NK-92 treated with Interleukin-12 subunit alpha and Interleukin-12 subunit beta, amount 100 ng/mL, for 24 hours (cell line): ENCODE measurements around the gene CLCF1.

Experiments used
- DNase-seq: peaks from one replicate; lab custom pipeline; 2025; lab: John Stamatoyannopoulos, UW

CLCF1 gene

DNA sequence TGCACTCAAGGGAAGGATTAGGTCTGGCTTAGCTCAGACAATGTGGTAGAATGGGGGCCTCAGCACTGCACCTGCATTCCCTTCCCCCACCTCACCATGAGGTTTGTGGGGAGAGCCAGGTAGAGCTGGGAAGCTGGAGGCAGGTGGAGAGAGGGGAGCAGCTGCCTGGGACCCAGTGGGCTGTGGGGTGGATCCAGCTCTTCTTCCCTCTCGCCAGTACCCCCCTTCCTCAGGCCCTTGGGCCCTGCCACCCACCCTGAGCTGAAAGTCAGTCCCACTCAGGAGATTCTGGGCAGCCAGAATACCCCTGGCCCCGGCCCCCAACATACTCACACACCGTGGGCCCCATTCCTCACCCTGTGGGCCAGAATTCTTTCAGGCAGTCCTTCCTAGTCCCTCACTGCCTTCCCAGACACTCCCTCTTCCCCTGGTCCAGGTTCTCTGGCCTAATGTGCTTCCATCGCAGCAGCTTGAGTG lies 17.0 kb downstream of the CLCF1 start:
- DNase-seq = no peak

DNA sequence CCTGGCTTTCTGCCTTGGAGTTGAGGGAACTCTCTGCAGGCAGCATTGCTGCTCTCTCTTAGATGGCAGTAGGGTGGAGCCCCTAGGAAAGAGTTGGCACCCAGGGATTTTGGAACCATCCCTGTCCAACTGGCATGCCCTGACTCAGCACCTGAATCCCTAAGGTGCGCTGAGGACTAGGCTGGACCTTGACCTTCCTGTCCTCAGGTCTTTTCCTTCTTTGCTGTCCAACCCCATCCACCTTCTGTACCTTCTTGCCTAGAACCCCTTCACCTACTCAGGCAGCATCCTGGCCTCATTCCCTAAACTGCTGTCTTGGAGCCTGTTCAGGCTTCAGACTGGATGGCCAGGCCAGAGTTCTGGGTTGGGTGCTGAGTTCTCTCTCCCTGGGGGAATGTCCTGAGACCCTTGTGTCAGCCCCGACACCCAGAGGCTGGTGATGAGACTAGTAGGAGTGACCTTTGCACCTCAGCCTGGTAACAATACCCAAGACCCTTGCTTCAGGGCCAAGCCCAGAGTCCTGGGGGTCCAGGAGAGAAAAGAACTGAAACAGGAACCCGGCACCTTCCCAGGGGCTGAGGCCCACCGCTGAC lies 17.5 kb downstream of the CLCF1 start:
- no peak for DNase-seq

DNA sequence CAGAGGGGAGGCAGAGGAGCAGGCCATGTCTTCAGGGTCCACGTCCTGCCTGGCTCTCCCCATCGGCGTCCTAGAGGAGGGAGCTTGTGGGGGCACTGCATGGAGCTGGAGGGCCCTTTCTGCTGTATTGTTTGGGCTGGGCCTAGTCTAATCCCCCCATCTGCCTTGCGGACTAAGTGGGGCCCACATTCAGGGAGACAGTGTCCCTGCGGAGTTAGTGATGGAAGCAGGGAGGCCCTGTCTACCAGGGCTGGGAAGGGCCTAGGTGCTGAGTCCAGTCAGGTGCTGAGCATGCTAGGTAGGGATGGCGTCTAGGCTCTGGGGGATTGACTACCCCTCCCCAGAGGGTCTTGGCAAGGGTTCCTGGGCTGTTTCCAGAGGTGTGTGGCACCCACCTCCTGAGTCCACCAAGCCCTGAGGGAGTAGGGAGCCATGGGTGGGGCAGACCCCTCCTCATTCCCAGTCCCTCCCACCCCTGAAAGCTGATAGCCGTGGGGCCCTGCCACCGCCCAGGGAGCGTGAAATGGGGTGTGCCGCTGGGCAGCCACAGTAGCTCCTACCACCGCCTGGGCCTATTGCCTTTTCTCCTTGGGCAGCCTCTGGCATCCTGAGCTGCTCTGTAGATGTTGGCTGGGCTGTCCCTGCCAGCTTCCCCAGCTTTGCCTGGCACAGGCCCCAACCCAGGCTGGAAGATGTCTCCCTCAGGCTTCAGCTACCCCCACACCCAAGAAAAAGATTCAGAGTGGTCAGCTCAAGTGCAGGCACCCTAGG lies 18.2 kb downstream of the CLCF1 start:
- no peak for DNase-seq

DNA sequence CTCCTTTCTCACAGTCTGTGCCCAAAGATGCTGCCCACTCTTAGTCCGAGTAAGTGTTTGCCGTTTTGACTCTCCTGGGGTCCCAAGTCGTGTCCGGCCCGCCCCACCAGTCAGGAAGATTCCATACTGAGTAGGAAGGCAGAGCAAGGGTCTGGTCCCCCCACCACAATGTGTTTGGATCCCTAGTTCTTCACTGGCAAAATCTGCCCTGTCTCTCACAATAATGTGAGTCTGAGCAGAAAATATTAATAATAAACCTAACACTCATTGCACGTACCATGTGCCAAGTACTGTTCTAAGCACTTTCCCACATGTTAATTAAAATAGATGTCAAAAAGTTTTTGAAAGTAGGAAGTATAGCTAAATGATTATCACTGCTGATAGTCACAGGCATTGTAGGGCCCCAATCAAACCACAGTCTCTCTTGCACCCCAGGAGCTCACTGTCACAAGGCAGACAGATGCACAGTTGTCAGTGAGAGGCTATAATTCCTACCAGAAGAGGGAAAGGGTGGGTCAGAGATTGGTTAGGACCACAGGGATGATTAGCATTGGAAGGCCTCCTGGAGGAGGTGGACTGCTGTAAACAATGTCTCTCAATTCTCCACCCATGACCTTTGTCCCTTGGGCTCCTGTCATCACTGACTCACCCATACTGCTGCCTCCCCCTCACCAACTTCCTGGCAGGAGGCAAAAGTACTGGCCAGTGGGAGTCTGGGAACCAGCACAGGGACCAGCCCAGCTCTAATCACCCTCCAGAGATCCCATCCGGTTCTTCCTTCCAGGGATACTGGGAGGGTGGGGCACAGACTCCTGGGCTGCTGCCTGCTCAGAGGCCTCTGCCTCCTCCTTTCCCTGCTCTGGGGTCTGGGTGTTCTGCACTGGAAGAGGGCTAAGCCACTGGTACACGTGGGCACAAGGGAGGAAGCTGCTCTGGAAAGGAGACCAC lies 19.0 kb downstream of the CLCF1 start:
- DNase-seq = no peak

DNA sequence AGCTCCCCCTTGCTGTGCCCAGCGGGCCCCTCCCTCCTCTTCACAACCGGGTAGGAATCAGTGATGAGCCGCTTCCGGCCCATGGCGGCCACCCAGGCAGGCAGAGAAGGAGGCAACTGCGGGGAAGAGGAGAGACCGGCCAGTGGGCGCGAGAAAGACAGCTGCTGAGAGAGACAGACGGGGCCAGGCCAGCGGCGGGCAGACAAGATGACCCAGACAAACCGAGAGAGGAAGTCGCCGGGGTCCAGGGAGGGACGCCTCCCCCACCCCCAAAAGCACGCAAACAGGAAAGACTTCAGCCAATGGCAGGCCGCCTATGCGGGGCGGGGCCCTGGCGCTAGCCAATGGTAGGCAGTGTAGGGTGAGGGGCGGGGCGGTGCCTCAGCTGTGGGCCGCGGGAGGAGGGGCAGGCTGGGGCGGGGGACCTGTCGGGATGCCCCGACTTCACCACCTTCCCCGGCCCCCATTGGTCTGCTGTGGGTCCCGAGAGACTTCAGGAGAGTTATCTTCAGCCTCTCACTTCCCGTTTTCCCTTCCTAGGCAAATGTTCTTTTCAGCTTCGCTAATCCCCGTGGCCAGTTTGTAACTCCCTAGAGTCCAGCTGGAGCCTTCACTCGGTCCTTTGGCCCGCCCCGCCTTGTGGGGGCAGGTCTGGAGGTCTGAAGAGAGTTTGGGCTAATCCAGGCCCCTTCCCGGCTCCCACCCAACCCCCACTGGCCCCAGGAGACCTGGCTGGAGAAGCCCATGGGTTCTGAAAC lies 19.9 kb downstream of the CLCF1 start, which contains the start of gene POLD4:
POLD4 (minus strand) TSS at position 230 of the 758 bp plus-strand sequence; CDS start at position 83, 147 bp downstream.
- DNase-seq = peak; percentile 94

DNA sequence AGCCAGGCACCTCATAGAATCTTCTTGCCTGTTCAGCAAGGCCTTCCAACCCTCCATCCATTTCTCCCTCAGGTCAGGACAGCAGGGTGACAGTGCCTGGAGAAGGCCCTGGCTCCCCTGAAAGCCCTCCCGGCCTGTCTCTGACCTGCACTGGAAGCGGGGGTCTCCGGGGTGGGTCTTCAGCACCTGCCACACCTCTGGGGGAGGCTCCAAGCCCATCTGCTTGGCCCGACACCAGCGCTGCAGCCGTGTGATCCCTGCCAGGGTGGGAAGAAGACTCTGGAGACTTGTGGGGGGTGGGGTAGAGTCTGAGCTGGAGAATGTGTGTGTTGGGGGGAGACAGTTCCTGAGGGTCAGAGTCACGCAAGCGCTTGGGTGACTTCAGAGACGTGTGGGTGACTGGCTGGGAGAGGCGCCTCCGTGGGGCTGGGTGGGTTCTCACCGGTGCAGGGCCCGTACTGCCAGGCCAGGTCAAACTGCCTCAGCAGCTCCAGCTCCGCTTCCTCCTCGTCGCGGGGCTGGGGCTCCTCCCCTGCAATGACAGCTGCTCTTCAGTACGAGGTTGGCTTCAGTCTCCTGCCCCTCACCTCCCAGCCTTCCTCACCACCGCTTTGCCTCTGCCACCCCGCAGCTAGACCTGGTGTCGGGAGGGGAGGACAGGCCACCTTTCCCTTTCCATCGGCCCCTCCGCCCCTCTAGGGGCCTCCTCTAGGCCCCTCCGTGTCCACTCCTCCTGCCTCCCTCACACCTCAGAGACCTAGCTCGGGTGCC lies 20.7 kb downstream of the CLCF1 start:
- DNase-seq = no peak

DNA sequence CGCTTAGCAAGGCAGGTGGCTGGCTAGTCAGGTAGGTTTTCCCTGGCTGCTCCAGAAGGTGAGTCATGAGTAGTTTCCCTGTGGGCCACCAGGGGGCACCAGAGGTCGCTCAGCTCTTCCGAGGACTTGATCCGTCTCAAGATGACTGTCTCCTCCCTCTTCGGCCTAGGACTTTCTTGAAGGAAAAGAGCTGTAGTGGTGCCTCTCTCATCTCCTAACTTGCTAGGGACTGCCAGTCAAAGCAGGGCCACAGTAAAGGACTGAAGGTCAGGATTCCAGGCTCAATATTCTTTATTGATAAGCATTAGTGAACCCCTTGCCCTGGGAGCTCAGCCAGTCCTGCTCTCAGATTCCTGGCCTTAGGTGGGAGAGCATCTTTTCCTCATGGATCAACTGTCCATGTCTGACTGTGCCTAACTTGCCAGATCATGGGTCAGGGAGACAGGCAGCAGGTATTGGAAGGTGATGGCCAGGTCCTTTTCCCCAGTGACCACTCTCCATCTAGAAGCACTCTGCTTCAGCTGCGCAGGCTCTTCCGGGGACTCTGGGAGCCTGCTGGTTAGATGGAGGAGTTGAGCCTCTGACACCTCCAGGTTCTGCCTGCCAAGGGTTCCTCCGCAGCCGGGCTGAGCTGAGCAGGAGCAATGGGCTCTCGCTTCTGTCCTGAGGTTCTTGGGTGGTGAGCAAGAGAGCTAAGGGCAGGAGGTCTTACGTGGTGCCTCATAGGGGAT lies 22.0 kb downstream of the CLCF1 start:
- DNase-seq = no peak

DNA sequence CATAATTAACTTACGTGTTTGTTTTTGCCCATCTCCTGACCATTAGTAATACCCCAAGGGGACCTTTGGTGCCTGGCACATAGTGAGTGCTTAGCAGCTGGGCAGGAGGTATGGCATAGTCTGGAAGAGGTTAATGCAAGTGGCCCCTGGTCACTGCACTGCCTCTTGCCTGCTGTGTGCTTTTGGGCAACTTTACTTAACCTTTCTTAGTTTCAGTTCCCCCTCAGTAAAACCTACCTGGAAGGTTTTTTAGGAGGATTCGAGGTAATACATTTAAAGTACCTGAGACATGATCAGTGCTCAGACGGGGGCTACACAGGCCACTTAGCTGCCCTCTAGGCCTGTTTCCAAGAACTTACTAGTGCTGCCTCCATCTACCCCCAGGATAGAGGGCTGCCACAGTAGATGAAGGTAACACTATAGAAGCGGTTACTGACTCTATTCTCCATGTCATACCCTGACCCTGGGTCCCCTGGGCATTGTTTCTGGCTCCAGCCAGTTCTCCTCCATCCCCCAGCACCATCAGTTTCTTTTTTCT lies 23.4 kb downstream of the CLCF1 start:
- no peak for DNase-seq

DNA sequence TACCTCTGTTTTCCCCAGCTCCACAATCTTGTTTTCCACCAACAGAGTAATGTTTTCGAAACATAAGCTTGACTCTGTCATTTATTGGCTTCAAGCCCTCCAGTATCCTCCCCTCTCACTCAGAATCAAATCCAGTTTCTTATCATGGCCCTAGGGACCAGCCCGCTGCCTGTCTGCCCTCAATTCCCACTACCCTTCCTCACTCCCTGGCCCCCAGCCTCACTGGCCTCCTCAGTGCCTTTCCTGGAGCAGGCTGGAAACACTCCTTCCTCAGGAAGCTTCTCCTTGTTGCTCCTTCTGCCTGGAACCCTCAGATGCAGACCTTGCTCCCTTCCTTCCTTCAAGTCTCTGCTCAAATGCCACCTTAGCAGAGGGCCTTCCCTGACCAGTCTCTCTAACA lies 23.9 kb downstream of the CLCF1 start:
- no peak for DNase-seq

DNA sequence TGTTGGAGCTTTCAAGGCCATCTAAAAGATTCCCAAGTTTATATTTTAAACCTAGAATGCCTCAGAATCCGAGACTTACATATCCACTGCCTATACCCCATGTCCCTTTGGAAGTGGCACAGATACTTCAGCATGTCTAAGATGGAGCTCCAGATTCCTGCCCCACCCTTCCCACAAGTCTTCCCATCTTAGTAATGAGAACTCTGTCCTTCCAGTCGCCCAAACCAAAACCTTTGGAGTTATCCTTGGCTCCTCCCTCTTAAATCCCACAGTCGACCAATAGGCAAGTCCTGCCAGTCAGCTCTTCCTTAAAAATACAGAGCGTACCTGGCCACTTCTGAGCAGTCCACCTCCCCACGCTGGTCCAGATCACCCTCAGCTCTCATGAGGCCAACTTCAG lies 24.4 kb downstream of the CLCF1 start:
- DNase-seq = no peak

DNA sequence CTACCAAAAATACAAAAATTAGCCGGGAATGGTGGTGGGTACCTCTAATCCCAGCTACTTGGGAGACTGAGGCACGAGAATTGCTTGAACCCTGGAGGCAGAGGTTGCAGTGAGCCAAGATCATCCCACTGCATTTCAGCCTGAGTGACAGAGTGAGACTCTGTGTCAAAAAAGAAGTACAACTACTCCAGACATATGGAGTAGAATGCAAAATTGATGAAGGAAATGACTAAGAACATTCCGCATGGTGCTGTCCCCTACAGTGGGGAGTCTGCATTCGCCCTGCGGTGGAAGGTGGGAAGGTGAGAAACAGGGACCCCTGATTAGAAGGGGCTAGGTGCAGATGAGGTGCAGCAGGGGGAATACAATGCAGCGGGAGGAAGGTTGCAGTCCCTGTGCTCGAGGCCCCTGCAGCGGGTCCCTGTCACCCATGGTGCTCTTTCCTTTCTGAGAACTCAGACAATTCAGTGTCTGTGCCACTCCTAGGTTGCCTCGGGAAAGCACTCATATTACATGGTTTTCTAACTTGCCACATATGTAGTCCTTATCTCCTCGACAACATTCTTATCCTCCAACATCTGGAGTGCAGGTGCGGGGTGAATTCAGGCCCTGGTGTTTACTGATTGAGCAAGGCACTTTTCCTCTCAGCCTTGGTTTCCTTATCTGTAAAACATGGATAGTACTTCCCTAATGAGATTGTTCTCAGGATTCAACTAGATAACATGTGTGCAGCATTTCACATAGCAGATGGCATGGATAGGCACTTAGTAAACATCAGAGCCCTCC lies 25.2 kb downstream of the CLCF1 start:
- no peak for DNase-seq

DNA sequence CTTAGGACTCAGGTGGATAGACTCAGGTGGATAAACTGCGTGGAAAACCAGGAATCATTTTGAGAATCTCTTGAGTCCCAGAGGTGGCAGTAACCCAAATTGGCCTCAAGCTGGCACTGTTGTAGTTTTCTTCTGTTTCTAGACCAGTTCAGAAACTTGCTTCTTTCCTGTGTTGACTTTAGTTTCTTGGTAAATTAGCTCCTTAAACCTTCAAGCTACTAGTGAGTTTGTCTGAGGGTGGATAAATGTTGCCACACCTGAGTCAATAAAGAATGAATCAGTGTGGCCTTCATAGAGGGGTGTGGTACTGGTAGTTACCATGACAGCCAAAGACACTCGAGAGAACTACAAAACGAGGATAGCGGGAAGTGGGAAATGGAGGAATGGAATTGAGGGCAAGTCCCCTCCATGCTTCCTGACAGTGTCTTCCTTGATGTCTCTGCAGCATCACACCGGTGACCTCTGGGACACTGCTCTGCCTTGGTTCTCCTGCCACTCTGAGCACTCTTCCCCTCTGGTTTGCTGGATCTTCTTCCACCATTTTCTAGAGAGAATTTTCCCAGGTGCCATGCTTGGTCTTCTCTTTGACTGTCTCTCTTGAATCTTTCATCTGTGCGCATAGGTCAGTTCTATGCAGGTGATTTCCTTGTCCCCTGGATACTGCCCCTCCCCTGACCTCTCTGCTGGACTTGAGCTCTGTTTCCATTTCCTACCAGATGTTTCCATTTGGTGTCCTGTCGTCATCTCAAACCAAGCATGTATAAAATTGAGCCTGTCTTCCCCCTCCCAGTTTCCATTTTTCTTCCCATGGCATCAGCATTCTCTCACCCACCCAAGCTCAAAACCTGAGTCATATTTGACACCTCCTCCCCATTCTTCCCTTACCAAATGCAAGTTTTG lies 27.2 kb downstream of the CLCF1 start:
- DNase-seq = no peak

DNA sequence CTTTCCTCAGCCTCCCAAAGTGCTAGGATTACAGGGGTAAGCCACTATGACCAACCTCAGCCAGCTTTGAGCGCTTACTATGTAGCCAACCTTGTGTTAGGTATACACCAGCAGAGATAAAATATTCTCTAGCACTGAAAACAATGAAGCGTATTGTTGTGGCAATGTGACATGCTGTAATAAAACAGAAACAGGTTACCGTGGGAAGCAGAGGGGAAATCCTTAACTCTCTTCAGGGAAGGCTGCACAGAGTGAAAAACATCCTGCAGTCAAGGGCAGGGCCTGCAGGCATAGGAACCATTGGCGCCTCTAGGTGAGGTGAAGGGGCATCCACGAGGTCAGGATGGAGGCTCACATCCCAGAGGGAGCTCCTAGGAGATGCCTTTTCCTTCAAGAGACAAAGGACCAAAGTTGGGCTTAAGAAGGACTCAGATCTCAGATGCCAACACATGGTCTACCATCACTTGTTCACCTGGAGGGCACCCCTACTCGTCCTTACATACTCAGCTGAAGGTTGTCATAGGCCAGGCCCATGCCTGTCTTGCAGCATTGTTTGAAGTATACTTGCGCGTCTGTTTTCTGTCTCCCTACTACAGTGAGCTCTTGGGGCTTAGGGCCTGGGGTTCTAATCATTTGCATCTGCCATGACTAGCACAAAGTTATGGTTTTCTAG lies 28.0 kb downstream of the CLCF1 start:
- DNase-seq = no peak

DNA sequence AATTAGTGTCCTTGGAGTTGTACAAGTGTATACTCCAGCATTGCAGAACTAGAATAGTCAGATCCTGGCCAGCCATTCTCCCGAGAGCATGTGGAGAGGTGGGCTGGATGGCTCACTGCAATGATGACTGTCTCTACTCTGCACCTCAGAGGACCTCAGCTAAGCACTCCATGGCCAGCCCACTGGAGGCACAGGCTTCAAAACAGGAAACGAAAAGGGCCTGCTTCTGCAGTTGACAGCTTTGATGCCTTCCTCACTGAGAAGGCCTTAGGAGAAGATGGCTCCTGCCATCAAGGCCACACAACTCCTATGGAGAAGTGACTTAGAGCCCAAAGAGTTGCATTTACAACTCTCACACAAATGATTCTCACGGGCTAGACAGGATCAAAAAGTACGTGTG lies 29.1 kb downstream of the CLCF1 start:
- DNase-seq = no peak

DNA sequence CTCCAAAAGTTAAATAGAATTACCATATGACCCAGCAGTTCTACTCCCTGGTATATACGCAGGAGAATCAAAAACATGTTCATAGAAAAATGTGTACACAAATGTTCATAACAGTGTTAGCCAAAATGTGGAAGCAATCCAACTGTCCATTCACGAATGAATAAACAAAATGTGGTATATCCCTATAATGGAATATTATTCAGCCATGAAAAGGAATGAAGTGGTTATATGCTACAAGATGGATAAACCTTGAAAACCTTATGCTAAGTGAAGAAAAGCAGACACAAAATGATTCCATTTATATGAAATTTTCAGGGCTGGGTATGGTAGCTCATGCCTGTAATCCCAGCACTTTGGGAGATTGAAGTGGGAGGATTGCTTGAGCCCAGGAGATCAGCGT lies 36.1 kb downstream of the CLCF1 start:
- no peak for DNase-seq

DNA sequence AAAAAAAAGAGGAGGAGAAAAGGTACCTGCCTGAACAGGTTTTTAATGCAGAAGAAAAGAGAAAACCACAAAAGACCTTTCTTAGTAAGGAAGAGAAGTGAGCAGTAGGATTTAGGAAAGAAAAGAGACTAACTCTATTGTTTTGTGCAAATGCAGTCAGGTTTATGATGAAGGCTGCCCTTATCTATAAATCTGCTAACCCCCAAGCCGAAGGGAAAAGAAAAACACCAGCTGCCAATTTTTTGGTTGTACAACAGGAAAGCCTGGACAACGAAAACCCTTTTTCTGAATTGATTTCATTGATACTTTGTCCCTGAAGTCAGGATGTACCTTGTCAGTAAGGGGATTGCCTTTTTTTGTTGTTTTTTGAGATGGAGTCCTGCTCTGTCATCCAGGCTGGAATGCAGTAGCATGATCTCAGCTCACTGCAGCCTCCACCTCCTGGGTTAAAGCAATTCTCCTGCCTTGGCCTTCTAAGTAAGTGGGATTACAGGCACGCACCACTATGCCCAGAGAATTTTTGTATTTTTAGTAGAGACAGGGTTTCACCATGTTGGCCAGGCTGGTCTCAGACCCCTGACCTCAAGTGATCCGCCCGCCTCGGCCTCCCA lies 41.2 kb downstream of the CLCF1 start:
- DNase-seq = no peak

DNA sequence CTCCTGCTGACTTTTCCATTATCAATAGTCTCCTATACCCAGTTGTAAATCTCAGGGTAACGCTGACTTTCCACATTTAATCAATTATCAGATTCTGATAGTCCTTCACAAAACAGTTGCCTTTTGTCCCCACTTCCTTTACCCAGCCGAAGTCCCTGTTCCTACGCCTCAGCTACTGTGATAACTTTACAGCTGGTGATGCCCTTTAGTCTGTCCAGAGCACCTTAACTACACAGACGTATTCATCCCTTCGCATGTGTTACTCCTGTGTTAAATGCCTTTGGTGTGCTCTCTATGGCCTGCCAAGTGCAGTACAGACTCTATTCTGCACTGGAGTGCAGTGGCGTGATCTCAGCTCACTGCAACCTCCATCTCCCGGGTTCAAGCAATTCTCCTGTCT lies 49.9 kb downstream of the CLCF1 start:
- DNase-seq = no peak
